Neural progenitor cell (in vitro differentiated cells): ENCODE data around the gene LRRC32.

ENCODE experiments used
- EZH2phosphoT487 ChIP-seq: fragments of 200-600 bp; sonication (generic); IDR thresholded peaks from 2 replicates; pipeline ENCODE4 v1.6.1; 2017; ENCODE audit warnings: antibody characterized with exemption
- TF ChIP-seq, protein P1 (sequence below): fragments of 200-600 bp; sonication (generic); IDR thresholded peaks from 2 replicates; pipeline ENCODE4 v1.5.1; 2017; ENCODE audit warnings: antibody characterized with exemption, mild to moderate bottlenecking

GRCh38 chr11:76648061-76648460 is 22.5 kb downstream of the LRRC32 start:
- TF ChIP-seq, protein P1, sequence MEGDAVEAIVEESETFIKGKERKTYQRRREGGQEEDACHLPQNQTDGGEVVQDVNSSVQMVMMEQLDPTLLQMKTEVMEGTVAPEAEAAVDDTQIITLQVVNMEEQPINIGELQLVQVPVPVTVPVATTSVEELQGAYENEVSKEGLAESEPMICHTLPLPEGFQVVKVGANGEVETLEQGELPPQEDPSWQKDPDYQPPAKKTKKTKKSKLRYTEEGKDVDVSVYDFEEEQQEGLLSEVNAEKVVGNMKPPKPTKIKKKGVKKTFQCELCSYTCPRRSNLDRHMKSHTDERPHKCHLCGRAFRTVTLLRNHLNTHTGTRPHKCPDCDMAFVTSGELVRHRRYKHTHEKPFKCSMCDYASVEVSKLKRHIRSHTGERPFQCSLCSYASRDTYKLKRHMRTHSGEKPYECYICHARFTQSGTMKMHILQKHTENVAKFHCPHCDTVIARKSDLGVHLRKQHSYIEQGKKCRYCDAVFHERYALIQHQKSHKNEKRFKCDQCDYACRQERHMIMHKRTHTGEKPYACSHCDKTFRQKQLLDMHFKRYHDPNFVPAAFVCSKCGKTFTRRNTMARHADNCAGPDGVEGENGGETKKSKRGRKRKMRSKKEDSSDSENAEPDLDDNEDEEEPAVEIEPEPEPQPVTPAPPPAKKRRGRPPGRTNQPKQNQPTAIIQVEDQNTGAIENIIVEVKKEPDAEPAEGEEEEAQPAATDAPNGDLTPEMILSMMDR = no peak
- TF ChIP-seq EZH2phosphoT487 = no peak
